Panc1 (cell line): ENCODE data around the gene ATCAY. TPM values are rescaled to one million over a fixed set of nuclear protein-coding genes. Genes with fewer than 3 reads are reported as not detected.

Source experiments
- ATAC-seq: fragments of 200-7000 bp; cut with Tn5 transposase; 2 replicates; pipeline ENCODE4 v1.9.1; 2020; ENCODE audit warnings: mild to moderate bottlenecking, moderate library complexity
- BruUV-seq: library from RNA; stranded (reverse); fragments of 400-500 nt; replicated peaks from 2 replicates; lab custom pipeline; 2021; lab: Mats Ljungman, UMichigan
- CTCF ChIA-PET: fragments of 300-600 bp; sonication (Branson Sonifier 250); formaldehyde crosslinking; loops from one replicate; lab custom pipeline; 2022; ENCODE audit warnings: antibody characterized with exemption; lab: Charles Lee
- POLR2A ChIA-PET: fragments of 300-600 bp; sonication (Branson Sonifier 250); formaldehyde crosslinking; loops from one replicate; lab custom pipeline; 2022; ENCODE audit warnings: antibody characterized with exemption; lab: Charles Lee
- DNase-seq: peaks from one replicate; pipeline ENCODE4 v3.0.0-alpha.2; 2010; ENCODE audit warnings: low read depth, low spot score
- H3K27ac ChIP-seq: 2 replicates; pipeline ENCODE4 v1.5.1; 2011; ENCODE audit warnings: mild to moderate bottlenecking, low read length, inconsistent platforms
- H3K27me3 ChIP-seq: fragments of 200-500 bp; sonication (Bioruptor generic); 2 replicates; pipeline ENCODE4 v1.6.0; 2014; ENCODE audit warnings: low read length, inconsistent platforms; ENCODE audit not compliant: control insufficient read depth, insufficient read depth
- H3K36me3 ChIP-seq: fragments of 200-500 bp; sonication (Bioruptor generic); 2 replicates; pipeline ENCODE4 v1.5.1; 2014; ENCODE audit warnings: inconsistent platforms, mild to moderate bottlenecking, low read length, moderate library complexity; ENCODE audit not compliant: control insufficient read depth, insufficient read depth
- H3K4me1 ChIP-seq: 2 replicates; pipeline ENCODE4 v1.5.1; 2011; ENCODE audit warnings: inconsistent platforms, mild to moderate bottlenecking, low read length, moderate library complexity; ENCODE audit not compliant: control insufficient read depth, insufficient read depth
- H3K4me3 ChIP-seq, 2 experiments: 2 replicates each; pipeline ENCODE4 v1.5.1; 2011 to 2012; ENCODE audit warnings: low read depth in 2 of 2, low read length in 2 of 2, mild to moderate bottlenecking in 2 of 2, inconsistent platforms in 1 of 2, moderate library complexity in 1 of 2
- H3K9me3 ChIP-seq: fragments of 200-500 bp; sonication (Bioruptor generic); 2 replicates; pipeline ENCODE4 v1.5.1; 2014; ENCODE audit warnings: low read depth, mild to moderate bottlenecking, inconsistent platforms, low read length, moderate library complexity; ENCODE audit not compliant: control insufficient read depth, insufficient read depth
- POLR2AphosphoS5 ChIP-seq: IDR thresholded peaks from 2 replicates; pipeline ENCODE4 v1.6.1; 2012; ENCODE audit warnings: mild to moderate bottlenecking, low read depth, low read length, moderate library complexity
- SIN3A ChIP-seq: IDR thresholded peaks from 2 replicates; pipeline ENCODE4 v1.6.1; 2012; ENCODE audit warnings: low read depth, mild to moderate bottlenecking, low read length, moderate library complexity, borderline replicate concordance; ENCODE audit not compliant: insufficient read depth
- TCF7L2 ChIP-seq: IDR thresholded peaks from 2 replicates; pipeline ENCODE4 v1.6.1; 2011; ENCODE audit warnings: mild to moderate bottlenecking, low read depth, low read length, inconsistent platforms
- in situ Hi-C: cut with HindIII; loops from 2 replicates; pipeline ENCODE4 v1.10.0; 2016; ENCODE audit warnings: low sequenced_read_pairs, low pct_unique_long_range_greater_than_20kb
- intact Hi-C: fragments of 100-400 bp; cut with micrococcal nuclease; formaldehyde crosslinking; loops from one replicate; pipeline ENCODE4 v1.10.0; 2022; ENCODE audit not compliant: unreplicated experiment
- total RNA-seq: library from RNA; stranded (reverse); gene quantifications from one replicate; pipeline ENCODE4 v1.2.1, GENCODE V29; 2021; ENCODE audit not compliant: unreplicated experiment
- TF ChIP-seq, protein P1 (sequence below), 2 experiments: IDR thresholded peaks; 2 replicates each; pipeline ENCODE4 v1.6.1; 2011 to 2012; ENCODE audit warnings: low read depth in 2 of 2, control low read depth in 1 of 2, low read length in 1 of 2, mild to moderate bottlenecking in 1 of 2, moderate library complexity in 1 of 2; ENCODE audit not compliant: insufficient read depth in 1 of 2
- TF ChIP-seq, protein P2 (sequence below): fragments of 450-650 bp; IDR thresholded peaks from 2 replicates; pipeline ENCODE4 v1.5.1; 2017; ENCODE audit warnings: mild to moderate bottlenecking

The ATCAY gene
- total RNA-seq, 1 experiment from 2014 or later: 0.15 TPM

DNA sequence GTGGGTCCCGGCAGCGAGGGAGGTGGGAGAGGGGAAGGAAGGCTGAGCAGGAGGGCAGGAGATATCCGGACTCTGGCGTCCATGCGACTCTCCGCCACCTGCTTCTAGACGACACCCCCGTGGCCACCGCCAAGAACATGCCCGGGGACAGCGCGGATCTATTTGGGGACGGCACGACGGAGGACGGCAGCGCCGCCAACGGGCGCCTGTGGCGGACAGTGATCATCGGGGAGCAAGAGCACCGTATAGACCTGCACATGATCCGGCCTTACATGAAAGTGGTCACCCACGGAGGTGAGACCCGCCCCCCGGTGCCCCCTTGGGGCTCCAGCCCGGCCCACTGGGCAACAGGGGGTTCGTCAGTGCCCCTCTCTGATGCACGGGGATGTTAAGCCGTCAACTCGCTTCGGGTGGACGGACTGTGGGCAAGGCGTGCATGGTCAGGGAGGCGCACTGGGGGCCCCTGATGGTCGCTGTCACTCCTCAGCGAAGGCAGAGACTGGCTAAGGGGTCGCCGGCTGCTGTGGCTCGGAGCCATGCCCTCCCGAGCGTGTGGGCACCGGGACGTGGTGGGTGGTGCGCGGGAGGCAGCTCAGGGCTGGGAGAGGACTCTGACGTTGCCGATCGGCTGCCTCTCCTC, 27.3 kb downstream of the ATCAY start:
- Histone ChIP-seq H3K36me3 (no peaks in the 10 kb centered on the region), H3K27me3 (no peaks in the 10 kb centered on the region), H3K27ac (no peak overlapping the region), H3K4me1 (no peaks in the 10 kb centered on the region), H3K9me3 (no peaks in the 10 kb centered on the region), H3K4me3 (no peak overlapping the region)
- CTCF ChIA-PET: no interaction called here
- ATAC-seq (peak; percentile 37; the same call in 1 of the 2 replicates), DNase-seq (no peak)
- TF ChIP-seq POLR2AphosphoS5 (no peak), TCF7L2 (no peak), SIN3A (no peak)
- TF ChIP-seq, protein P1, sequence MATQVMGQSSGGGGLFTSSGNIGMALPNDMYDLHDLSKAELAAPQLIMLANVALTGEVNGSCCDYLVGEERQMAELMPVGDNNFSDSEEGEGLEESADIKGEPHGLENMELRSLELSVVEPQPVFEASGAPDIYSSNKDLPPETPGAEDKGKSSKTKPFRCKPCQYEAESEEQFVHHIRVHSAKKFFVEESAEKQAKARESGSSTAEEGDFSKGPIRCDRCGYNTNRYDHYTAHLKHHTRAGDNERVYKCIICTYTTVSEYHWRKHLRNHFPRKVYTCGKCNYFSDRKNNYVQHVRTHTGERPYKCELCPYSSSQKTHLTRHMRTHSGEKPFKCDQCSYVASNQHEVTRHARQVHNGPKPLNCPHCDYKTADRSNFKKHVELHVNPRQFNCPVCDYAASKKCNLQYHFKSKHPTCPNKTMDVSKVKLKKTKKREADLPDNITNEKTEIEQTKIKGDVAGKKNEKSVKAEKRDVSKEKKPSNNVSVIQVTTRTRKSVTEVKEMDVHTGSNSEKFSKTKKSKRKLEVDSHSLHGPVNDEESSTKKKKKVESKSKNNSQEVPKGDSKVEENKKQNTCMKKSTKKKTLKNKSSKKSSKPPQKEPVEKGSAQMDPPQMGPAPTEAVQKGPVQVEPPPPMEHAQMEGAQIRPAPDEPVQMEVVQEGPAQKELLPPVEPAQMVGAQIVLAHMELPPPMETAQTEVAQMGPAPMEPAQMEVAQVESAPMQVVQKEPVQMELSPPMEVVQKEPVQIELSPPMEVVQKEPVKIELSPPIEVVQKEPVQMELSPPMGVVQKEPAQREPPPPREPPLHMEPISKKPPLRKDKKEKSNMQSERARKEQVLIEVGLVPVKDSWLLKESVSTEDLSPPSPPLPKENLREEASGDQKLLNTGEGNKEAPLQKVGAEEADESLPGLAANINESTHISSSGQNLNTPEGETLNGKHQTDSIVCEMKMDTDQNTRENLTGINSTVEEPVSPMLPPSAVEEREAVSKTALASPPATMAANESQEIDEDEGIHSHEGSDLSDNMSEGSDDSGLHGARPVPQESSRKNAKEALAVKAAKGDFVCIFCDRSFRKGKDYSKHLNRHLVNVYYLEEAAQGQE (IDR thresholded peaks at IDR 0.05; ENCODE audit: insufficient read depth in 1 of 2, low read depth in 2 of 2, low read length in 1 of 2): no peak
- in situ Hi-C loops (no loop called here), intact Hi-C loops (no loop called here)
- BruUV-seq: no TSS peak
- POLR2A ChIA-PET: no interaction called here

DNA sequence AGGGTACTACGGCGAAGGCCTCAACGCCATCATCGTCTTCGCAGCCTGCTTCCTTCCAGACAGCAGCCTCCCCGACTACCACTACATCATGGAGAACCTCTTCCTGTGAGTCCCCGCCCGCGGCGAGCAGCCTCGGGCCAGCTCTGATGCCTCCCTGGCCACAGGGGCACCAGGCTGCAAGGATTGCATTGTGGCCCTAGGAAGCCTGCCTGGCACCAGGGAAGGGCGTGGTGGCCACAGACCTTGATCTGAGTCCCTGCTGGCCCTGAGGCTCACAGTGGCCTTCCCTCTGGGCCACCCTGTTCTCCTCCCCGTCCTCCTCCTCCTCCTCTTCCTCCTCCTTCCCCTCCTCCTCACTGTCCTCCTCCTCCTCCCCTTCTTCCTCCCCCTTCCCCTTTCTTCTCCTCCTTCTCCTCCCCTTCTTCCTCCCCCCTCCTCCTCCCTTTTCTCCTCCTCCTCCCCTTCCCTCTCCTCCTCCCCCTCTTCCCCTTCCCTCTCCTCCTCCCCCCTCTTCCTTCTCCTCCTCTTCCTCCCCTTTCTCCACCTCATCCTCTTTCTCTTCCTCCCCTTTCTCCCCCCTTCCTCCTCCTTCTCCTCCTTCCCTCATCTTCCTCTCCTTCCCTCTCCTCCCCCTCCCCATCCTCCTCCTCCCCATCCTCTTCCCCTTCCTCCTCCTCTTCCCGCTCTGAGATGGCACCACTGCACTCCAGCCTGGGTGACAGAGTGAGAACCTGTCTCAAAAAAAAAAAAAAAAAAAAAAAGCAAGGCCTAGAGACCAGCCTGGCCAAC, 28.0 kb downstream of the ATCAY start:
- TF ChIP-seq TCF7L2 (no peak), SIN3A (no peak)
- TF ChIP-seq, protein P2, sequence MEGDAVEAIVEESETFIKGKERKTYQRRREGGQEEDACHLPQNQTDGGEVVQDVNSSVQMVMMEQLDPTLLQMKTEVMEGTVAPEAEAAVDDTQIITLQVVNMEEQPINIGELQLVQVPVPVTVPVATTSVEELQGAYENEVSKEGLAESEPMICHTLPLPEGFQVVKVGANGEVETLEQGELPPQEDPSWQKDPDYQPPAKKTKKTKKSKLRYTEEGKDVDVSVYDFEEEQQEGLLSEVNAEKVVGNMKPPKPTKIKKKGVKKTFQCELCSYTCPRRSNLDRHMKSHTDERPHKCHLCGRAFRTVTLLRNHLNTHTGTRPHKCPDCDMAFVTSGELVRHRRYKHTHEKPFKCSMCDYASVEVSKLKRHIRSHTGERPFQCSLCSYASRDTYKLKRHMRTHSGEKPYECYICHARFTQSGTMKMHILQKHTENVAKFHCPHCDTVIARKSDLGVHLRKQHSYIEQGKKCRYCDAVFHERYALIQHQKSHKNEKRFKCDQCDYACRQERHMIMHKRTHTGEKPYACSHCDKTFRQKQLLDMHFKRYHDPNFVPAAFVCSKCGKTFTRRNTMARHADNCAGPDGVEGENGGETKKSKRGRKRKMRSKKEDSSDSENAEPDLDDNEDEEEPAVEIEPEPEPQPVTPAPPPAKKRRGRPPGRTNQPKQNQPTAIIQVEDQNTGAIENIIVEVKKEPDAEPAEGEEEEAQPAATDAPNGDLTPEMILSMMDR: no peak
- DNase-seq (no peak), ATAC-seq (peak; percentile 86)
- no TSS peak for BruUV-seq
- H3K4me1 ChIP-seq: no peaks in the 10 kb centered on the region
- CTCF ChIA-PET: no interaction called here
- no peaks in the 10 kb centered on the region for H3K27me3 ChIP-seq
- POLR2A ChIA-PET: no interaction called here
- no peaks in the 10 kb centered on the region for H3K36me3 ChIP-seq
- in situ Hi-C loops (no loop called here), intact Hi-C loops (no loop called here)
- H3K9me3 ChIP-seq: no peaks in the 10 kb centered on the region
- H3K4me3 ChIP-seq: no peak overlapping the region
- no peak overlapping the region for H3K27ac ChIP-seq

DNA sequence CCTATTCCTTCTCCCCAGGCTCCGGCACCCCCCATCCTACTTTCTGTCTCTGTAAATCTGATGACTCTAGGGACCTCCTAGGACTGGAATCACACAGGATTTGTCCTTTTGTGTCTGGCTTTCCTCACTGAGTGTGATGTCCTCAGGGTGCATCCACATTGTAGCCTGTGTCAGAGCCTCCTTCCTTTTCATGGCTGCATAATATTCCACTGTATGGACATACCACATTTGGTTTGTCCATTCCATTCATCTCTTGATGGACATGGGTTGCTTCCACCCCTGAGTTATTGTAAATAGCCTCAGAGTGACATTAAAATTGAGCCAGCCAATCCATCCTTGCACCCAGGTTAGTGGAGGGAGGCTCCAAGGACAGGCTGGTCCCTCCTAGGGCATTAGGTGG, 29.6 kb downstream of the ATCAY start:
- Histone ChIP-seq H3K27ac (no peak overlapping the region), H3K27me3 (no peaks in the 10 kb centered on the region), H3K4me3 (no peak overlapping the region), H3K4me1 (no peaks in the 10 kb centered on the region), H3K36me3 (no peaks in the 10 kb centered on the region), H3K9me3 (no peaks in the 10 kb centered on the region)
- intact Hi-C loops: no loop called here
- ATAC-seq (no peak), DNase-seq (no peak)
- CTCF ChIA-PET: no interaction called here
- TF ChIP-seq, protein P1 (IDR thresholded peaks at IDR 0.05; ENCODE audit: insufficient read depth in 1 of 2, low read depth in 2 of 2, low read length in 1 of 2): no peak
- TF ChIP-seq, protein P2: no peak
- TF ChIP-seq SIN3A (no peak), TCF7L2 (no peak), POLR2AphosphoS5 (no peak)
- in situ Hi-C loops: no loop called here
- POLR2A ChIA-PET: no interaction called here
- no TSS peak for BruUV-seq
